H1 (cell line): ENCODE results near the gene C2CD4C. TPM values are rescaled to one million over a fixed set of nuclear protein-coding genes. Genes with fewer than 3 reads are reported as not detected.

ENCODE experiments used
- CTCF ChIA-PET: fragments of 300-600 bp; sonication (Branson Sonifier 250); formaldehyde crosslinking; loops from one replicate; lab custom pipeline; 2021; ENCODE audit not compliant: partially characterized antibody; lab: Charles Lee
- POLR2A ChIA-PET: fragments of 300-600 bp; sonication (Branson Sonifier 250); formaldehyde crosslinking; loops from one replicate; lab custom pipeline; 2021; ENCODE audit warnings: inconsistent platforms; ENCODE audit not compliant: partially characterized antibody; lab: Charles Lee
- DNase-seq, 2 experiments: peaks; one replicate each; pipeline versions ENCODE4 v3.0.0 to v3.0.0-alpha.2; 2010 to 2022; ENCODE audit warnings: low spot score in 2 of 2, low read depth in 1 of 2, mixed read lengths in 1 of 2
- FAIRE-seq: peaks from 2 replicates; lab custom pipeline; 2011; peaks lifted over from hg19 to GRCh38; lab: Jason Lieb, UNC
- H2AFZ ChIP-seq: 2 replicates; pipeline ENCODE4 v1.8.1; 2012; ENCODE audit warnings: low read length, inconsistent platforms
- H2AK5ac ChIP-seq: 2 replicates; pipeline ENCODE4 v1.6.1; 2013; ENCODE audit warnings: low read depth, low read length
- H2BK120ac ChIP-seq: replicated peaks from 2 replicates; pipeline ENCODE3; 2013; ENCODE audit warnings: low read depth, low read length, inconsistent platforms
- H2BK12ac ChIP-seq: 2 replicates; pipeline ENCODE4 v1.6.1; 2013; ENCODE audit warnings: low read depth, low read length
- H2BK15ac ChIP-seq: 2 replicates; pipeline ENCODE4 v1.6.1; 2013; ENCODE audit warnings: low read length
- H2BK20ac ChIP-seq: 2 replicates; pipeline ENCODE4 v1.6.1; 2013; ENCODE audit warnings: low read length
- H2BK5ac ChIP-seq: 2 replicates; pipeline ENCODE4 v1.6.1; 2013; ENCODE audit warnings: low read depth, low read length
- H3K14ac ChIP-seq: 2 replicates; pipeline ENCODE4 v1.6.1; 2013; ENCODE audit warnings: inconsistent platforms; ENCODE audit not compliant: insufficient read length
- H3K18ac ChIP-seq: 2 replicates; pipeline ENCODE4 v1.6.1; 2013; ENCODE audit warnings: low read length; ENCODE audit errors: extremely low read depth
- H3K23ac ChIP-seq: 2 replicates; pipeline ENCODE4 v1.6.1; 2013; ENCODE audit warnings: inconsistent platforms; ENCODE audit not compliant: insufficient read length
- H3K23me2 ChIP-seq: 2 replicates; pipeline ENCODE4 v1.6.1; 2013; ENCODE audit warnings: low read depth, low read length
- H3K27ac ChIP-seq: 2 replicates; pipeline ENCODE4 v1.6.1; 2011; ENCODE audit warnings: low read depth, low read length, inconsistent platforms
- H3K27me3 ChIP-seq, 4 experiments: replicated peaks in 1 of 4; 1 replicate in 1 of 4; 2 replicates in 3 of 4; pipeline versions ENCODE4 v1.6.1 to v1.8.1; 2011 to 2013; ENCODE audit warnings: low read length in 3 of 4, mild to moderate bottlenecking in 3 of 4, inconsistent platforms in 2 of 4, mixed read lengths in 2 of 4, moderate library complexity in 1 of 4; ENCODE audit not compliant: control insufficient read depth in 3 of 4, insufficient read depth in 3 of 4; ENCODE audit errors: extremely low read depth in 1 of 4
- H3K36me3 ChIP-seq, 4 experiments: 2 replicates each; pipeline versions ENCODE4 v1.6.1 to v1.8.1; 2011 to 2013; ENCODE audit warnings: mild to moderate bottlenecking in 4 of 4, low read length in 3 of 4, moderate library complexity in 2 of 4, control low read depth in 1 of 4, inconsistent platforms in 1 of 4; ENCODE audit not compliant: insufficient read depth in 4 of 4, control insufficient read depth in 2 of 4
- H3K4ac ChIP-seq: replicated peaks from 2 replicates; pipeline ENCODE3; 2013; ENCODE audit warnings: low read length, low read depth, mixed read lengths, inconsistent platforms; ENCODE audit not compliant: insufficient read length
- H3K4me1 ChIP-seq, 4 experiments: replicated peaks in 1 of 4; 1 replicate in 1 of 4; 2 replicates in 3 of 4; pipeline versions ENCODE4 v1.6.1 to v1.8.1; 2011 to 2013; ENCODE audit warnings: low read length in 3 of 4, inconsistent platforms in 2 of 4, mixed read lengths in 1 of 4; ENCODE audit not compliant: insufficient read depth in 4 of 4, control insufficient read depth in 3 of 4
- H3K4me2 ChIP-seq, 2 experiments: 2 replicates each; pipeline versions ENCODE4 v1.6.1 to v1.8.1; 2011 to 2013; ENCODE audit warnings: low read depth in 2 of 2, low read length in 2 of 2, control low read depth in 1 of 2, inconsistent platforms in 1 of 2, mild to moderate bottlenecking in 1 of 2; ENCODE audit not compliant: insufficient read depth in 1 of 2
- H3K4me3 ChIP-seq, 4 experiments: fragments of 200-600, 300-600 bp in 1 of 4; sonication (generic), shearing (Covaris generic), sonication (Bioruptor Twin) in 1 of 4; 2 replicates each; pipeline versions ENCODE4 v1.5.1 to v1.8.1; 2011 to 2016; ENCODE audit warnings: low read length in 4 of 4, low read depth in 3 of 4, control low read depth in 2 of 4, inconsistent platforms in 2 of 4, mild to moderate bottlenecking in 2 of 4, mixed read lengths in 1 of 4, moderate library complexity in 1 of 4; ENCODE audit not compliant: insufficient read depth in 2 of 4; ENCODE audit errors: extremely low read depth in 1 of 4
- H3K56ac ChIP-seq: replicated peaks from 2 replicates; pipeline ENCODE3; 2013; ENCODE audit warnings: low read depth, mild to moderate bottlenecking, mixed read lengths, low read length, inconsistent platforms; ENCODE audit not compliant: insufficient read length
- H3K79me1 ChIP-seq: 2 replicates; pipeline ENCODE4 v1.6.1; 2013; ENCODE audit warnings: low read depth, low read length, control low read depth
- H3K79me2 ChIP-seq, 2 experiments: 2 replicates each; pipeline versions ENCODE4 v1.6.1 to v1.8.1; 2012 to 2013; ENCODE audit warnings: low read length in 2 of 2, mild to moderate bottlenecking in 2 of 2, inconsistent platforms in 1 of 2; ENCODE audit not compliant: insufficient read depth in 2 of 2, control insufficient read depth in 1 of 2
- H3K9ac ChIP-seq, 4 experiments: replicated peaks in 1 of 4; 1 replicate in 1 of 4; 2 replicates in 3 of 4; pipeline versions ENCODE4 v1.6.1 to v1.8.1; 2011 to 2013; ENCODE audit warnings: low read depth in 3 of 4, low read length in 3 of 4, control low read depth in 2 of 4, mild to moderate bottlenecking in 2 of 4, moderate library complexity in 2 of 4, inconsistent platforms in 1 of 4; ENCODE audit errors: extremely low read depth in 1 of 4
- H3K9me3 ChIP-seq, 2 experiments: 2 replicates each; pipeline versions ENCODE4 v1.6.1 to v1.8.1; 2012 to 2013; ENCODE audit warnings: mild to moderate bottlenecking in 2 of 2, moderate library complexity in 2 of 2, control low read depth in 1 of 2, inconsistent platforms in 1 of 2, low read depth in 1 of 2, low read length in 1 of 2, mixed read lengths in 1 of 2; ENCODE audit not compliant: insufficient read depth in 2 of 2
- H4K20me1 ChIP-seq, 2 experiments: replicated peaks in 1 of 2; 2 replicates each; pipeline versions ENCODE3 to v1.8.1; 2011 to 2013; ENCODE audit warnings: inconsistent platforms in 2 of 2, low read length in 2 of 2, mild to moderate bottlenecking in 1 of 2; ENCODE audit not compliant: insufficient read depth in 2 of 2, control insufficient read depth in 1 of 2
- H4K5ac ChIP-seq: 2 replicates; pipeline ENCODE4 v1.6.1; 2013; ENCODE audit warnings: low read length, low read depth, mixed read lengths, inconsistent platforms; ENCODE audit not compliant: insufficient read length
- H4K8ac ChIP-seq: 2 replicates; pipeline ENCODE4 v1.8.0; 2013; ENCODE audit warnings: mild to moderate bottlenecking, moderate library complexity, low read length, inconsistent platforms; ENCODE audit not compliant: insufficient read depth; ENCODE audit errors: extremely low read depth
- H4K91ac ChIP-seq: replicated peaks from 2 replicates; pipeline ENCODE3; 2013; ENCODE audit warnings: low read length, mixed read lengths, inconsistent platforms; ENCODE audit not compliant: insufficient read length
- BACH1 ChIP-seq: IDR thresholded peaks from 2 replicates; pipeline ENCODE4 v1.6.1; 2012; ENCODE audit warnings: low read length, improper control_type of control experiment
- CHD2 ChIP-seq: IDR thresholded peaks from 2 replicates; pipeline ENCODE4 v1.6.1; 2012; ENCODE audit warnings: low read length, improper control_type of control experiment
- EZH2 ChIP-seq: fragments of 200-600 bp; sonication (generic); IDR thresholded peaks from 2 replicates; pipeline ENCODE4 v1.7.1; 2012; ENCODE audit warnings: low read depth, mild to moderate bottlenecking, moderate library complexity, low read length, inconsistent platforms; ENCODE audit not compliant: severe bottlenecking
- GABPA ChIP-seq: IDR thresholded peaks from 2 replicates; pipeline ENCODE4 v1.6.1; 2011; ENCODE audit warnings: mild to moderate bottlenecking, low read length, moderate library complexity, borderline replicate concordance; ENCODE audit not compliant: insufficient read depth
- JUN ChIP-seq: IDR thresholded peaks from 2 replicates; pipeline ENCODE4 v1.6.1; 2011; ENCODE audit warnings: low read depth, mild to moderate bottlenecking, improper control_type of control experiment, low read length
- JUND ChIP-seq: IDR thresholded peaks from 2 replicates; pipeline ENCODE4 v1.6.1; 2011; ENCODE audit warnings: mild to moderate bottlenecking, improper control_type of control experiment, low read length
- NRF1 ChIP-seq: IDR thresholded peaks from 2 replicates; pipeline ENCODE4 v1.6.1; 2011; ENCODE audit warnings: mild to moderate bottlenecking, low read depth, low read length, improper control_type of control experiment
- POLR2AphosphoS5 ChIP-seq: IDR thresholded peaks from 2 replicates; pipeline ENCODE4 v1.6.1; 2011; ENCODE audit warnings: low read depth, low read length
- RAD21 ChIP-seq, 2 experiments: IDR thresholded peaks in 1 of 2; conservative IDR thresholded peaks in 1 of 2; 2 replicates each; pipeline ENCODE4 v1.6.1; 2011; ENCODE audit warnings: low read depth in 2 of 2, low read length in 2 of 2, improper control_type of control experiment in 1 of 2, inconsistent platforms in 1 of 2, mild to moderate bottlenecking in 1 of 2, moderate library complexity in 1 of 2
- SRF ChIP-seq: IDR thresholded peaks from 2 replicates; pipeline ENCODE4 v1.6.1; 2011; ENCODE audit warnings: mild to moderate bottlenecking, low read depth, low read length, moderate library complexity
- SUZ12 ChIP-seq: fragments of 200-600 bp; sonication (generic); IDR thresholded peaks from 2 replicates; pipeline ENCODE4 v1.6.1; 2012; ENCODE audit warnings: mild to moderate bottlenecking, inconsistent platforms, low read length, moderate library complexity, mixed read lengths
- TBP ChIP-seq: IDR thresholded peaks from 2 replicates; pipeline ENCODE4 v1.6.1; 2011; ENCODE audit warnings: low read depth, low read length, improper control_type of control experiment
- TCF12 ChIP-seq: IDR thresholded peaks from 2 replicates; pipeline ENCODE4 v1.6.1; 2011; ENCODE audit warnings: low read depth, mild to moderate bottlenecking, low read length
- YY1 ChIP-seq: IDR thresholded peaks from 2 replicates; pipeline ENCODE4 v1.6.1; 2011; ENCODE audit warnings: low read depth, mild to moderate bottlenecking, low read length
- WGBS, 2 experiments: shearing (Covaris generic) in 1 of 2; methylation state at CpG; one replicate each; pipeline versions ENCODE4 v1.1.6 to v1.1.7; 2013 to 2015; ENCODE audit warnings: low lambda C conversion rate in 2 of 2, mixed read lengths in 2 of 2, inconsistent platforms in 1 of 2, low coverage in 1 of 2, missing lambda C conversion rate in 1 of 2; ENCODE audit not compliant: insufficient replicate concordance in 2 of 2, insufficient coverage in 1 of 2, insufficient read length in 1 of 2; ENCODE audit errors: extremely low coverage in 1 of 2, missing lambda C conversion rate in 1 of 2; 5-methylcytosine and 5-hydroxymethylcytosine counted together
- polyA plus RNA-seq, 7 experiments: library from polyadenylated mRNA; depleted of rRNA in 3 of 7; stranded (reverse) in 5 of 7; unstranded in 2 of 7; fragments of >200 nt in 5 of 7; fragments of 200-250 nt in 2 of 7; gene quantifications; 1 replicate in 5 of 7; 2 replicates in 1 of 7; 4 replicates in 1 of 7; pipeline versions ENCODE4 v1.2.1 to v1.2.3, GENCODE V29; 2011 to 2013; ENCODE audit warnings: missing spikeins in 2 of 7, mixed read lengths in 2 of 7
- total RNA-seq: library from RNA; stranded (reverse); fragmentation: NEBNext Ultra II Directional; extraction: Animal tissue kit (Norgen Biotek cat#: 25700); gene quantifications from 2 replicates; pipeline ENCODE4 v1.2.1, GENCODE V29; 2021

The C2CD4C gene
- total and polyA plus RNA-seq, 2 of the 8 experiments (the other 6 are each of a cell fraction or from before 2014, with no cell fraction given) = 3.8 to 6.3 TPM

- Histone ChIP-seq H4K5ac (no peak overlapping the region), H2BK20ac (0 out of 2 replicates have a peak overlapping the region, but pooled peaks have one; percentile 86), H2AFZ (no peak overlapping the region), H3K27me3 (no peaks in the 10 kb centered on the region), H3K27ac (no peak overlapping the region), H2BK15ac (peak overlapping the region; percentile 81; the same call in 1 of the 2 replicates), H3K56ac (no peak overlapping the region), H3K4me2 (no peak overlapping the region), H3K14ac (no peak overlapping the region), H3K79me2 (no peaks in the 10 kb centered on the region), H2BK120ac (no peak overlapping the region), H3K9me3 (peaks cover 7 to 8% of the 10 kb centered on the region in 2 experiments; a peak in 3 of 4 replicates), H3K23ac (no peak overlapping the region), H3K36me3 (no peaks in the 10 kb centered on the region), H3K23me2 (peaks cover 13% of the 10 kb centered on the region), H3K4me3 (no peak overlapping the region), H2AK5ac (peak overlapping the region; percentile 90), H3K4ac (no peak overlapping the region), H4K91ac (no peak overlapping the region), H4K8ac (peak overlapping the region; percentile 73), H2BK5ac (peak overlapping the region; percentile 24; the same call in 1 of the 2 replicates), H3K18ac (no peak overlapping the region; the same call in 1 of the 2 replicates), H3K79me1 (no peaks in the 10 kb centered on the region), H2BK12ac (0 out of 2 replicates have a peak overlapping the region, but pooled peaks have one; percentile 75), H3K4me1 (peaks cover 0 to 11% (median 3%) of the 10 kb centered on the region in 4 experiments; a peak in 5 of 7 replicates), H3K9ac (no peak overlapping the region), H4K20me1 (peaks cover 0 to 3% of the 10 kb centered on the region in 2 experiments)
- DNase-seq (no peak), FAIRE-seq (no peak)
- ChIA-PET CTCF (interaction anchor here (1.2 to 2.4 kb wide), 6 partner anchors 9 to 121 kb away, joined by 3 to 6 read pairs (median 5); partner anchors contain the start of gene C2CD4C), POLR2A (no interaction called here)
- WGBS, 2 experiments = 90% methylated on average over 12 of the region's 12 CpGs; no CpG with 5 or more reads in 1 of the 2 experiments
- TF ChIP-seq TCF12 (no peak), JUND (no peak), YY1 (no peak), JUN (no peak), BACH1 (no peak), GABPA (no peak), SRF (no peak), SUZ12 (no peak), CHD2 (no peak), POLR2AphosphoS5 (no peak), NRF1 (no peak), RAD21 (IDR thresholded peaks at IDR 0.05 in 1 of 2, conservative IDR thresholded peaks at IDR 0.05 in 1 of 2; ENCODE audit: low read depth in 2 of 2, low read length in 2 of 2) (no peak), EZH2 (no peak), TBP (no peak)
Measured at GRCh38 chr19:389935-390289, 19.0 kb downstream of the C2CD4C start.
